ENCODE results near the gene MRAS. TPM values are rescaled to one million over a fixed set of nuclear protein-coding genes. Genes with fewer than 3 reads are reported as not detected.
A peak's percentile ranks its signal among the peaks of the same experiment; 100 is the strongest.

Gene MRAS
- total RNA-seq, 2 donors from 2014 or later: 174 to 288 TPM

DNA sequence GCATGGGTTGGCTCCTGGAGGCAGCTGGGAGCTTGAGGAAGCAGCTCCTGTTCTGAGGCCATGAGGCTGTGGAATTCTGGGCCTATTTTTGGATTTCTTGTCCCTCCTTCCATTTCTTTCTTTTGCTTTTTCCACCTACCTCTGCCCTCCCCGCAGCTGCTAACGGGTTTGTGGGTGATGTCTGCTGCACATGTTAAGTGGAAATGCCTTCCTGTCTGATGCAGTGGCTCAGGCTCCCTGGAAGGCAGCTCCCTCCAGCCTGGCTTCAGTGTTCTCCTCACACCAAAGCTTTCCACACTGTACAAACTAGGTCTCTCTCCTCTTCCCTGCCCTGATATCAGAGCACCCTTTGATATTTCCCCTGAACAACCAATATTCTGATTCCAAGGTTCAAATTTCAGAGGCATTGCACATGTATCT lies 52.3 kb downstream of the MRAS start:
- no peak for DNase-seq (ENCODE audit: low spot score)
- Histone ChIP-seq H3K27me3 (no peaks in the 10 kb centered on the region), H3K27ac (peak overlapping the region; percentile 20 to 72), H3K36me3 (peaks cover 77% of the 10 kb centered on the region), H3K4me3 (no peak overlapping the region), H3K4me1 (peaks cover 0 to 29% of the 10 kb centered on the region in 2 donors), H3K9me3 (no peaks in the 10 kb centered on the region)
- TF ChIP-seq, protein P1, sequence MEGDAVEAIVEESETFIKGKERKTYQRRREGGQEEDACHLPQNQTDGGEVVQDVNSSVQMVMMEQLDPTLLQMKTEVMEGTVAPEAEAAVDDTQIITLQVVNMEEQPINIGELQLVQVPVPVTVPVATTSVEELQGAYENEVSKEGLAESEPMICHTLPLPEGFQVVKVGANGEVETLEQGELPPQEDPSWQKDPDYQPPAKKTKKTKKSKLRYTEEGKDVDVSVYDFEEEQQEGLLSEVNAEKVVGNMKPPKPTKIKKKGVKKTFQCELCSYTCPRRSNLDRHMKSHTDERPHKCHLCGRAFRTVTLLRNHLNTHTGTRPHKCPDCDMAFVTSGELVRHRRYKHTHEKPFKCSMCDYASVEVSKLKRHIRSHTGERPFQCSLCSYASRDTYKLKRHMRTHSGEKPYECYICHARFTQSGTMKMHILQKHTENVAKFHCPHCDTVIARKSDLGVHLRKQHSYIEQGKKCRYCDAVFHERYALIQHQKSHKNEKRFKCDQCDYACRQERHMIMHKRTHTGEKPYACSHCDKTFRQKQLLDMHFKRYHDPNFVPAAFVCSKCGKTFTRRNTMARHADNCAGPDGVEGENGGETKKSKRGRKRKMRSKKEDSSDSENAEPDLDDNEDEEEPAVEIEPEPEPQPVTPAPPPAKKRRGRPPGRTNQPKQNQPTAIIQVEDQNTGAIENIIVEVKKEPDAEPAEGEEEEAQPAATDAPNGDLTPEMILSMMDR (IDR thresholded peaks at IDR 0.05): no peak

DNA sequence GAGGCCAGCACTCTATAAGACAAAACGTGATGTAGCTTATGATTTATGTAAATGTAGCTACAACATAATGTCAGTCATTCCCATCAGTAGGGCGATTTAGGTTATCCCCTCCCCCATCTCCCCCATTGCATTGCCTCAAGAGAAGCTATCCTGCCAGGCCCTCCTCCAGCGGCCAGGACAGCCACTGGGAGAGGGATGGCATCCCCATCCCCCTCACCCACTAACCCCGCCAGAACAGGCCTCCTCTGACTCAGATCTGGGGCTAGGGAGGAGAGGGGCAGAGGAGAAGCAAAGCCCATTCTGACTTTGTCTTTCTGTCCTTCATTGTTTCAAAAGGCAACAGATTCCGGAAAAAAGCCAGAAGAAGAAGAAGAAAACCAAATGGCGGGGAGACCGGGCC lies 53.5 kb downstream of the MRAS start:
- Histone ChIP-seq H3K36me3 (peaks cover 79% of the 10 kb centered on the region), H3K4me1 (peaks cover 0 to 17% of the 10 kb centered on the region in 2 donors), H3K27ac (peak overlapping the region in 1 of 2 donors; percentile 51), H3K4me3 (no peak overlapping the region), H3K9me3 (no peaks in the 10 kb centered on the region), H3K27me3 (no peaks in the 10 kb centered on the region)
- TF ChIP-seq, protein P1 (IDR thresholded peaks at IDR 0.05): no peak
- DNase-seq (ENCODE audit: low spot score): no peak

DNA sequence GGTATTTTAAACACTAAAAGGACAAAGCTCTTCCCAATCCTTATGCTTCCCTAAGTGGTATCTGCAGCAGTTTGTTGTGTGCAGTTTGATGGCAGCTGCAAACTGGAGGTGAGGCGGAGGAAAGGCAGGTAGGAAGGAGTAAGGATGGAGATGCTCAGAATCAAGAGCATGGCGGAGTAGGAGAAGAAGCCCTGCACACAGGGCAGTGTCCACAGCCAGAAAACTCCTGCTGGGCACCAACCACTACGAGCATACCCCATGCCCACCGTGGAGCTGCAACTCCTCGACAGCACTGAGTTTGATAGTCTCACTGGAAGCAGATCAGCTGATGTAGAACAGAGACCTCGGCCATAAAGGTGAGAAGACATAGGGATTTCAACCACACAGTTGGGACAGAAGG lies 55.7 kb downstream of the MRAS start:
- Histone ChIP-seq H3K4me1 (peaks cover 0 to 6% of the 10 kb centered on the region in 2 donors), H3K27me3 (no peaks in the 10 kb centered on the region), H3K4me3 (no peak overlapping the region), H3K27ac (no peak overlapping the region), H3K36me3 (peaks cover 67% of the 10 kb centered on the region), H3K9me3 (no peaks in the 10 kb centered on the region)
- DNase-seq (ENCODE audit: low spot score): no peak
- TF ChIP-seq, protein P1 (IDR thresholded peaks at IDR 0.05): no peak

DNA sequence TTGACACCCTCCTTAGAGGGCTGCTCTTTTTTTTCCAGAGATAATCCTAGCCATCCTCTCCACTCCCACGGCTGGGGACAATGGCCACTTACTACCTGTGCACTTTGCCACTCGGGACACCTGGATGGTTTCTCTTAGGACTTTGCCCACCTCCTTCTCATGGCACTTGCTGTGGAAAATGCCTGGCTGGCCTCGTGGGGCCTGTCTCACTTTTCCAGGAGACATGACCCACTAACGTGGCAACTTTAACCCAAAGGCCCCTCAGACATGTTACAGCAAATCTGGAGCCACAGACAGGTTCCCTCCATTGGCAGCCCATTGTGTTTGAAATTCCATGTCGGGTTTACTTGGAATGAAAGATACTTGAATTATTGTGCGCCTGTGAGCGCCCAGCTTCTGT lies 56.6 kb downstream of the MRAS start:
- DNase-seq (ENCODE audit: low spot score): no peak
- Histone ChIP-seq H3K4me1 (peaks cover 0 to 8% of the 10 kb centered on the region in 2 donors), H3K36me3 (peaks cover 58% of the 10 kb centered on the region)

DNA sequence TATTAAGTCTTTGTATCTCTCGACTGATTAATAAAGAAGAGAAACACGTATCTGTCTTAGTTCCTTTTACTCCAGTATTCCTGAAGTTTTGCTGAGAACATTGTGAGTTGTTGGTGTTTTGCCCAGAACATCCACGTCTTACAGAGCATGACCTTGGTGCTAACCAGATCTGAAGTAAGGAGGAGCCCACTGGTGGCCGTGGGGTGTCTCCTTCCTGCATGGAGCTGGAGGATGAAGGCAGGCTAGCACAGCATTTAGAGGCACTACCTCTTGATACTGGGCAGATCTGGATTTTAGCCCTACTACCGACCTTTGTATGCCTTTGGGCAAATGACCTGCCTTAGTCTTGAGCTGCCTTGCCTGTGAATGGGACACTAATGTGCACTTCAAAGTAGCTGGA lies 57.1 kb downstream of the MRAS start:
- Histone ChIP-seq H3K27me3 (no peaks in the 10 kb centered on the region), H3K27ac (no peak overlapping the region), H3K4me1 (peaks cover 0 to 8% of the 10 kb centered on the region in 2 donors), H3K9me3 (no peaks in the 10 kb centered on the region), H3K4me3 (no peak overlapping the region), H3K36me3 (peaks cover 53% of the 10 kb centered on the region)
- DNase-seq (ENCODE audit: low spot score): no peak
- TF ChIP-seq, protein P1 (IDR thresholded peaks at IDR 0.05): no peak

More for the DNA sequence above, 56.6 kb downstream of the MRAS start:
- Histone ChIP-seq H3K27me3 (no peaks in the 10 kb centered on the region), H3K9me3 (no peaks in the 10 kb centered on the region), H3K27ac (no peak overlapping the region), H3K4me3 (no peak overlapping the region)
- TF ChIP-seq, protein P1 (IDR thresholded peaks at IDR 0.05): no peak

DNA sequence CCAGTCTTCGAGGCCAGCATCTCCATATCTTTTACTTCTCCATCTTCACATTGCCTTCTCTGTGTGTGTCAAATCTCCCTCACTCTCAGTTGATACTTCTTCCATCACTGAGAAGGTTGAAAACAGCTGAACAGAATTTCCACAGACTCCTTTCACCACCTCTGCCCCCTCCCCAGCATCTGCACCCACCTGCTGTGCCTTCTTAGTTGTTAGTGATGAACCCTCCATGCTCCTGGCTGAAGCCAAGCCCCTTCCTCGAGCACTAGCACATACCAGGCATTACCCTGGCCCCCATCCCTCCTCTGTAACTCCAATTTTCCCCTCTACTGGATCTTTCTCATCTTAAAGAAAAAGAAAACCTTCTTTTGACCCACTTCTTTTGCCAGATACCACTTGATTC lies 58.2 kb downstream of the MRAS start:
- Histone ChIP-seq H3K27me3 (no peaks in the 10 kb centered on the region), H3K4me3 (no peak overlapping the region), H3K27ac (no peak overlapping the region), H3K4me1 (peaks cover 0 to 8% of the 10 kb centered on the region in 2 donors), H3K9me3 (no peaks in the 10 kb centered on the region), H3K36me3 (peaks cover 42% of the 10 kb centered on the region)
- DNase-seq (ENCODE audit: low spot score): no peak
- TF ChIP-seq, protein P1 (IDR thresholded peaks at IDR 0.05): no peak
